OCI-LY7 (cell line): Measurements from ENCODE around the gene SLC9A3. TPM values are rescaled to one million over a fixed set of nuclear protein-coding genes. Genes with fewer than 3 reads are reported as not detected.

ENCODE experiments used
- BruUV-seq: library from RNA; stranded (reverse); fragments of 400-500 nt; replicated peaks from 2 replicates; lab custom pipeline; 2021; lab: Mats Ljungman, UMichigan
- CTCF ChIA-PET: fragments of 300-600 bp; sonication (Branson Sonifier 250); formaldehyde crosslinking; loops from one replicate; lab custom pipeline; 2022; ENCODE audit warnings: antibody characterized with exemption; ENCODE audit not compliant: unreplicated experiment; lab: Charles Lee
- POLR2A ChIA-PET: fragments of 300-600 bp; sonication (Branson Sonifier 250); formaldehyde crosslinking; loops from one replicate; lab custom pipeline; 2022; ENCODE audit warnings: antibody characterized with exemption; lab: Charles Lee
- DNase-seq: peaks from one replicate; pipeline ENCODE4 v3.0.0-alpha.2; 2015; ENCODE audit warnings: low spot score
- H2AFZ ChIP-seq: fragments of 200-600 bp; sonication (generic), shearing (Covaris generic); 2 replicates; pipeline ENCODE4 v1.6.1; 2014; ENCODE audit warnings: mild to moderate bottlenecking, antibody characterized with exemption, low read length, moderate library complexity
- H3K27ac ChIP-seq: fragments of 200-600 bp; sonication (generic); 2 replicates; pipeline ENCODE4 v1.5.1; 2014; ENCODE audit warnings: mixed run types, low read depth, mild to moderate bottlenecking, moderate library complexity, low read length, inconsistent platforms; ENCODE audit not compliant: poor library complexity, severe bottlenecking
- H3K36me3 ChIP-seq: fragments of 200-600 bp; sonication (generic); 2 replicates; pipeline ENCODE4 v1.6.1; 2014; ENCODE audit warnings: mild to moderate bottlenecking, antibody characterized with exemption, low read length, moderate library complexity, mixed read lengths; ENCODE audit not compliant: insufficient read depth
- H3K4me1 ChIP-seq: fragments of 200-600 bp; sonication (generic); 2 replicates; pipeline ENCODE4 v1.5.1; 2014; ENCODE audit warnings: mild to moderate bottlenecking, low read length; ENCODE audit not compliant: insufficient read depth, poor library complexity, severe bottlenecking
- H3K4me2 ChIP-seq: fragments of 200-600 bp; sonication (generic); 2 replicates; pipeline ENCODE4 v1.6.1; 2014; ENCODE audit warnings: mild to moderate bottlenecking, low read length
- H3K4me3 ChIP-seq: fragments of 200-600 bp; sonication (generic); 2 replicates; pipeline ENCODE4 v1.5.1; 2014; ENCODE audit warnings: mild to moderate bottlenecking, low read depth, low read length; ENCODE audit not compliant: poor library complexity, severe bottlenecking
- H3K79me2 ChIP-seq: fragments of 200-600 bp; sonication (generic); 2 replicates; pipeline ENCODE4 v1.6.1; 2016; ENCODE audit warnings: low read depth, mild to moderate bottlenecking, low read length, moderate library complexity, mixed read lengths; ENCODE audit not compliant: insufficient read depth
- H3K9me2 ChIP-seq: fragments of 200-600 bp; sonication (generic); 2 replicates; pipeline ENCODE4 v1.6.1; 2016; ENCODE audit warnings: mild to moderate bottlenecking, low read length, mixed read lengths; ENCODE audit not compliant: insufficient read depth
- H3K9me3 ChIP-seq: fragments of 200-600 bp; sonication (generic); 2 replicates; pipeline ENCODE4 v1.6.1; 2014; ENCODE audit warnings: mild to moderate bottlenecking, mixed run types, low read length, mixed read lengths
- H4K20me1 ChIP-seq: fragments of 200-600 bp; sonication (generic); 2 replicates; pipeline ENCODE4 v1.6.1; 2014; ENCODE audit warnings: mild to moderate bottlenecking, antibody characterized with exemption, low read length, moderate library complexity, mixed read lengths; ENCODE audit not compliant: insufficient read depth
- CTCF ChIP-seq: fragments of 200-600 bp; sonication (generic); conservative IDR thresholded peaks from 2 replicates; pipeline ENCODE4 v1.5.1; 2014; ENCODE audit warnings: mild to moderate bottlenecking, antibody characterized with exemption, low read length, moderate library complexity, mixed read lengths
- EZH2phosphoT487 ChIP-seq: fragments of 200-600 bp; sonication (generic); IDR thresholded peaks from 2 replicates; pipeline ENCODE4 v1.6.1; 2018; ENCODE audit warnings: low read depth, borderline replicate concordance, mild to moderate bottlenecking, mixed run types, antibody characterized with exemption, low read length, moderate library complexity, mixed read lengths
- intact Hi-C: fragments of 100-400 bp; cut with micrococcal nuclease; formaldehyde crosslinking; loops from one replicate; pipeline ENCODE4 v1.10.0; 2022; ENCODE audit not compliant: unreplicated experiment
- total RNA-seq, 2 experiments: library from RNA; depleted of rRNA in 1 of 2; stranded (reverse); fragments of >200 nt in 1 of 2; shearing (Covaris generic) in 1 of 2; gene quantifications; 2 replicates each; pipeline ENCODE4 v1.2.3, GENCODE V29; 2014 to 2022

The SLC9A3 gene
- total RNA-seq, 2 experiments from 2014 or later = 2.0 to 4.3 TPM

DNA sequence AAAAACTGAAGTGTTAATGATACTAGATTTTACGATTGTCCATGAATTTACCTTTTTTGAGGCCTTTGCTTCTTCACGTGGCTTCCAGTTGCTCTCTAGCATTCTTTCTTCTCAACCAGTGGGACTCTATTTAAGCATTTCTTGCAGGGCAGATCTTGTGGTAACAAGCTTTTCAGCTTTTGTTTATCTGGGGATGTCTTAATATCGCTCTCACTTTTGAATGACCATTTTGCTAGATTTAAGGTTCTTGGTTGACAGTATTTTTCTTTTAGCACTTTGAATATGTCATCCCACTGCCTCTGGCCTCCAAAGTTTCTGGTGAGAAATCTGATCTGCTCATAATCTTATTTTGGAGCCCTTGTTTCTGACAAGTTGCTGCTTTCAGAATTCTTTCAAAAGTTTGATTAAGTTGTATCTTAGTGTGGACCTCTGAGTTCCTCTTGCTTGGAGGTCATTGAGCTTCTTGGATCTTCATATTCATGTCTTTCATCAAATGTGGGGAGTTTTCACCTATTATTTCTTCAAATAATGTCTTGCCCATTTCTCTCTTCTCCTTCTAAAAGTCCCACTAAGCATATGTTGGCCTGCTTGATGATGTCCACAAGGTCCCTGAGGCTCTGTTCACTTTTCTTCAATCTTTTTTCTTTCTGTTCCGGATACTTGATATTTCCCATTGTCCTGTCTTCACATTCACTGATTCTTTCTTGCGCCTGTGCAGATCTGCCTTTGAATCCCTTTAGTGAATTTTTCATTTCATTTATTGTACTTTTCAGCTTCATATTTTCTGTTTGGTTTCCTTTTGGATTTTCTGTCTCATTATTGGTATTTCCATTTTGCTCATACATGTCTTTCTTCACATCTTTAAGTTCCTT is 72.4 kb downstream of the SLC9A3 start:
- H3K79me2 ChIP-seq = peaks cover 4% of the 10 kb centered on the region; the same call in 1 of the 2 replicates
- POLR2A ChIA-PET = interaction anchor here (0.6 to 0.7 kb wide), 2 partner anchors 55 to 262 kb away, joined by 3 read pairs; no protein-coding TSS in a partner anchor
- no peak for TF ChIP-seq CTCF
- no peak for TF ChIP-seq EZH2phosphoT487
- no TSS peak for BruUV-seq
- peaks cover 96% of the 10 kb centered on the region for H3K36me3 ChIP-seq
- intact Hi-C loops = no loop called here
- DNase-seq = no peak
- no peaks in the 10 kb centered on the region for H4K20me1 ChIP-seq
- H3K4me2 ChIP-seq = no peak overlapping the region
- H2AFZ ChIP-seq = no peak overlapping the region
- H3K27ac ChIP-seq = no peak overlapping the region
- H3K9me2 ChIP-seq = no peaks in the 10 kb centered on the region
- H3K4me1 ChIP-seq = no peaks in the 10 kb centered on the region
- peaks cover 18% of the 10 kb centered on the region; the same call in 1 of the 2 replicates for H3K9me3 ChIP-seq
- no peak overlapping the region for H3K4me3 ChIP-seq
- CTCF ChIA-PET = no interaction called here

GRCh38 chr5:449151-449550 is 75.1 kb downstream of the SLC9A3 start:
- ChIA-PET POLR2A (no interaction called here), CTCF (no interaction called here)
- peaks cover 80% of the 10 kb centered on the region for H3K36me3 ChIP-seq
- no peak overlapping the region for H3K4me2 ChIP-seq
- no peaks in the 10 kb centered on the region for H3K9me2 ChIP-seq
- no peak overlapping the region for H3K4me3 ChIP-seq
- no peaks in the 10 kb centered on the region for H4K20me1 ChIP-seq
- TF ChIP-seq CTCF (no peak), EZH2phosphoT487 (no peak)
- no peak overlapping the region for H2AFZ ChIP-seq
- no peak overlapping the region for H3K27ac ChIP-seq
- 0 out of 2 replicates have a peak, but pooled peaks cover 5% of the 10 kb centered on the region for H3K79me2 ChIP-seq
- no TSS peak for BruUV-seq
- peaks cover 18% of the 10 kb centered on the region; the same call in 1 of the 2 replicates for H3K9me3 ChIP-seq
- no peak for DNase-seq
- peaks cover 1% of the 10 kb centered on the region for H3K4me1 ChIP-seq
- intact Hi-C loops = no loop called here

- peaks cover 18% of the 10 kb centered on the region; the same call in 1 of the 2 replicates for H3K9me3 ChIP-seq
- H3K4me3 ChIP-seq = no peak overlapping the region
- H4K20me1 ChIP-seq = no peaks in the 10 kb centered on the region
- H3K4me2 ChIP-seq = no peak overlapping the region
- intact Hi-C loops = no loop called here
- BruUV-seq = no TSS peak
- no peak overlapping the region for H2AFZ ChIP-seq
- no peaks in the 10 kb centered on the region for H3K9me2 ChIP-seq
- DNase-seq = no peak
- H3K4me1 ChIP-seq = peaks cover 6% of the 10 kb centered on the region
- CTCF ChIA-PET = no interaction called here
- H3K36me3 ChIP-seq = peaks cover 76% of the 10 kb centered on the region
- POLR2A ChIA-PET = no interaction called here
- no peak overlapping the region for H3K27ac ChIP-seq
- H3K79me2 ChIP-seq = peaks cover 9% of the 10 kb centered on the region; the same call in 1 of the 2 replicates
- no peak for TF ChIP-seq EZH2phosphoT487
- TF ChIP-seq CTCF = no peak
These were observed 75.5 kb downstream of the SLC9A3 start for GRCh38 chr5:448766-449090.
